GM12878 (cell line): ENCODE results near the gene TARBP2.

ENCODE experiments used
- ASH2L ChIP-seq: fragments of 300-600, 200-600 bp; sonication (generic); IDR thresholded peaks from 2 replicates; pipeline ENCODE4 v1.6.1; 2017; ENCODE audit warnings: low read depth, mild to moderate bottlenecking, borderline replicate concordance
- CTCF ChIP-seq, 3 experiments: IDR thresholded peaks in 2 of 3; conservative IDR thresholded peaks in 1 of 3; 2 replicates each; pipeline ENCODE4 v1.5.1; 2011; ENCODE audit warnings: low read depth in 3 of 3, low read length in 3 of 3, mild to moderate bottlenecking in 3 of 3, control low read depth in 2 of 3, moderate library complexity in 2 of 3, inconsistent platforms in 1 of 3, mixed read lengths in 1 of 3; ENCODE audit not compliant: control insufficient read depth in 2 of 3, insufficient read depth in 1 of 3; ENCODE audit errors: extremely low read depth in 1 of 3
- ESRRA ChIP-seq: IDR thresholded peaks from 2 replicates; pipeline ENCODE4 v1.6.1; 2012; ENCODE audit warnings: mild to moderate bottlenecking, low read length, improper control_type of control experiment
- FOS ChIP-seq: IDR thresholded peaks from 3 replicates; pipeline ENCODE4 v1.6.1; 2011; ENCODE audit warnings: borderline replicate concordance; ENCODE audit not compliant: insufficient read length; ENCODE audit errors: extremely low read depth
- GABPA ChIP-seq: IDR thresholded peaks from 2 replicates; pipeline ENCODE4 v1.6.1; 2014; ENCODE audit warnings: antibody characterized with exemption, low read depth, mild to moderate bottlenecking, inconsistent platforms
- JUNB ChIP-seq: IDR thresholded peaks from 2 replicates; pipeline ENCODE4 v1.6.1; 2016; ENCODE audit warnings: antibody characterized with exemption, mild to moderate bottlenecking
- MAX ChIP-seq: IDR thresholded peaks from 2 replicates; pipeline ENCODE4 v1.6.1; 2012; ENCODE audit warnings: low read depth, low read length, improper control_type of control experiment
- MLLT1 ChIP-seq: fragments of 450-650 bp; IDR thresholded peaks from 2 replicates; pipeline ENCODE4 v1.6.1; 2016; ENCODE audit warnings: mild to moderate bottlenecking
- NRF1 ChIP-seq: conservative IDR thresholded peaks from 2 replicates; pipeline ENCODE4 v1.6.1; 2011; ENCODE audit warnings: mild to moderate bottlenecking, low read depth, low read length, improper control_type of control experiment
- SP1 ChIP-seq: IDR thresholded peaks from one replicate; pipeline ENCODE4 v1.6.1; 2011; ENCODE audit warnings: low read depth, low read length
- YY1 ChIP-seq: IDR thresholded peaks from 2 replicates; pipeline ENCODE4 v1.6.1; 2011; ENCODE audit warnings: low read depth, mild to moderate bottlenecking, low read length
- ZNF274 ChIP-seq: IDR thresholded peaks from one replicate; pipeline ENCODE4 v1.8.0; 2011; ENCODE audit not compliant: insufficient read length, insufficient read depth
- ZSCAN29 ChIP-seq: fragments of 450-650 bp; IDR thresholded peaks from 2 replicates; pipeline ENCODE4 v1.6.1; 2017; ENCODE audit warnings: mild to moderate bottlenecking, moderate library complexity

GRCh38 chr12:53532021-53532420 is 30.9 kb downstream of the TARBP2 start:
- no peak for TF ChIP-seq JUNB
- no peak for TF ChIP-seq NRF1
- TF ChIP-seq ASH2L: no peak
- no peak for TF ChIP-seq YY1
- TF ChIP-seq ESRRA: no peak
- TF ChIP-seq ZSCAN29: no peak
- TF ChIP-seq SP1: no peak
- TF ChIP-seq MAX: no peak
- TF ChIP-seq GABPA: no peak
- TF ChIP-seq ZNF274: no peak
- no peak for TF ChIP-seq CTCF (IDR thresholded peaks at IDR 0.05 in 2 of 3, conservative IDR thresholded peaks at IDR 0.05 in 1 of 3; ENCODE audit: control insufficient read depth in 2 of 3, extremely low read depth in 1 of 3, insufficient read depth in 1 of 3, low read depth in 3 of 3, low read length in 3 of 3)
- TF ChIP-seq MLLT1: no peak
- TF ChIP-seq FOS: no peak
